HepG2 (cell line): Measurements from ENCODE around the gene GALC. TPM values are rescaled to one million over a fixed set of nuclear protein-coding genes. Genes with fewer than 3 reads are reported as not detected.
"Not testable (repeated sequence)": the region's sequence is repeated elsewhere in the genome, so short reads cannot be mapped to it uniquely, and the experiment has no call there.

Experiments
- CEBPG ChIP-seq: IDR thresholded peaks from 2 replicates; pipeline ENCODE4 v1.6.1; 2016
- DMAP1 ChIP-seq: IDR thresholded peaks from 2 replicates; pipeline ENCODE4 v1.6.1; 2016
- FOXP1 ChIP-seq, 2 experiments: fragments of 450-650 bp in 1 of 2; IDR thresholded peaks; 2 replicates each; pipeline ENCODE4 v1.6.1; 2017 to 2018; ENCODE audit warnings: antibody characterized with exemption in 1 of 2
- HDAC1 ChIP-seq: sonication (generic); formaldehyde crosslinking; IDR thresholded peaks from 2 replicates; pipeline ENCODE4 v1.5.1; 2020; ENCODE audit warnings: mild to moderate bottlenecking, missing genetic modification reagents
- KAT7 ChIP-seq: IDR thresholded peaks from 2 replicates; pipeline ENCODE4 v1.6.1; 2018; ENCODE audit warnings: borderline replicate concordance, missing compliant biosample characterization
- MIXL1 ChIP-seq: IDR thresholded peaks from 2 replicates; pipeline ENCODE4 v1.6.1; 2016
- MYC ChIP-seq: sonication (generic); formaldehyde crosslinking; IDR thresholded peaks from 2 replicates; pipeline ENCODE4 v1.9.0; 2021; ENCODE audit warnings: missing genetic modification reagents, borderline replicate concordance
- PRDM15 ChIP-seq: sonication (generic); formaldehyde crosslinking; IDR thresholded peaks from 2 replicates; pipeline ENCODE4 v1.4.0; 2020; ENCODE audit warnings: missing genetic modification reagents
- SOX13 ChIP-seq, 3 experiments: fragments of 450-650 bp in 1 of 3; sonication (generic) in 1 of 3; formaldehyde crosslinking in 1 of 3; IDR thresholded peaks in 2 of 3; conservative IDR thresholded peaks in 1 of 3; 2 replicates each; pipeline versions ENCODE4 v1.5.0 to v1.6.1; 2016 to 2020; ENCODE audit warnings: antibody characterized with exemption in 1 of 3, mild to moderate bottlenecking in 1 of 3, missing compliant biosample characterization in 1 of 3, missing genetic modification reagents in 1 of 3, moderate library complexity in 1 of 3
- SOX5 ChIP-seq: IDR thresholded peaks from 2 replicates; pipeline ENCODE4 v1.6.1; 2016; ENCODE audit warnings: borderline replicate concordance
- TEAD3 ChIP-seq: optimal IDR thresholded peaks from 2 replicates; pipeline ENCODE3; 2016; ENCODE audit warnings: borderline replicate concordance
- ZNF430 ChIP-seq: sonication (generic); formaldehyde crosslinking; IDR thresholded peaks from 2 replicates; pipeline ENCODE4 v1.9.0; 2021; ENCODE audit warnings: mild to moderate bottlenecking, missing genetic modification reagents
- polyA plus RNA-seq, 8 experiments: library from polyadenylated mRNA; depleted of rRNA in 3 of 8; stranded (reverse) in 7 of 8; unstranded in 1 of 8; fragments of >200 nt; fragmentation: Illumina TruSeq in 4 of 8; extraction: Trizol in 4 of 8; gene quantifications; 2 replicates each; pipeline versions ENCODE4 v1.2.1 to v1.2.3, GENCODE V29; 2011 to 2016; ENCODE audit warnings: low read depth in 4 of 8, missing spikeins in 1 of 8, mixed read lengths in 1 of 8; ENCODE audit not compliant: insufficient read depth in 1 of 8
- total RNA-seq, 5 experiments: library from RNA; depleted of rRNA; stranded (reverse); fragments of >200 nt; fragmentation: Illumina TruSeq; extraction: Trizol; gene quantifications; 2 replicates each; pipeline ENCODE4 v1.2.3, GENCODE V29; 2016; ENCODE audit warnings: low read depth in 1 of 5
- TF ChIP-seq, protein P1 (sequence below): IDR thresholded peaks from 2 replicates; pipeline ENCODE4 v1.6.1; 2016

GALC gene
- total and polyA plus RNA-seq, 2 of the 13 experiments (the other 11 are each of a cell fraction or from before 2014, with no cell fraction given): not detected

- TF ChIP-seq, protein P1, sequence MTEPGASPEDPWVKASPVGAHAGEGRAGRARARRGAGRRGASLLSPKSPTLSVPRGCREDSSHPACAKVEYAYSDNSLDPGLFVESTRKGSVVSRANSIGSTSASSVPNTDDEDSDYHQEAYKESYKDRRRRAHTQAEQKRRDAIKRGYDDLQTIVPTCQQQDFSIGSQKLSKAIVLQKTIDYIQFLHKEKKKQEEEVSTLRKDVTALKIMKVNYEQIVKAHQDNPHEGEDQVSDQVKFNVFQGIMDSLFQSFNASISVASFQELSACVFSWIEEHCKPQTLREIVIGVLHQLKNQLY (CRISPR knock-in tag): peak; percentile 11; the same call in 1 of the 2 replicates
- peak; percentile 44; the same call in 1 of the 2 replicates for TF ChIP-seq CEBPG (CRISPR knock-in tag)
- TF ChIP-seq KAT7 (CRISPR knock-in tag): peak; percentile 89; the same call in 1 of the 2 replicates
- TF ChIP-seq MYC: peak; percentile 29; the same call in 1 of the 2 replicates
- TF ChIP-seq HDAC1 (CRISPR knock-in tag): peak; percentile 29
- peak; percentile 27 for TF ChIP-seq TEAD3 (CRISPR knock-in tag)
- not testable (repeated sequence) for TF ChIP-seq FOXP1 (IDR thresholded peaks at IDR 0.05)
- TF ChIP-seq FOXP1 (CRISPR knock-in tag; IDR thresholded peaks at IDR 0.05): peak; percentile 79
- TF ChIP-seq PRDM15 (CRISPR knock-in tag): 0 out of 2 replicates have a peak, but pooled peaks have one; percentile 27
- TF ChIP-seq ZNF430 (CRISPR knock-in tag): 0 out of 2 replicates have a peak, but pooled peaks have one; percentile 23
- TF ChIP-seq DMAP1 (CRISPR knock-in tag): peak; percentile 28; the same call in 1 of the 2 replicates
- TF ChIP-seq SOX13 (IDR thresholded peaks at IDR 0.05): peak; percentile 50; the same call in 1 of the 2 replicates
- TF ChIP-seq SOX13 (CRISPR knock-in tag; conservative IDR thresholded peaks at IDR 0.05 in 1 of 2, IDR thresholded peaks at IDR 0.05 in 1 of 2): peak in 1 of 2 experiments; percentile 89; a peak in 2 of 4 replicates
- peak; percentile 84 for TF ChIP-seq SOX5 (CRISPR knock-in tag)
- TF ChIP-seq MIXL1: peak; percentile 86
These were observed 31.5 kb upstream of the GALC start (continued) for GRCh38 chr14:88024252-88025086.
